NT2/D1 (cell line): Measurements from ENCODE around the gene IMMP2L.

ENCODE experiments used
- SUZ12 ChIP-seq: IDR thresholded peaks from 2 replicates; pipeline ENCODE4 v1.6.1; 2011; ENCODE audit not compliant: insufficient read length, insufficient read depth; ENCODE audit errors: extremely low read depth
- ZNF274 ChIP-seq: IDR thresholded peaks from 2 replicates; pipeline ENCODE4 v1.6.1; 2011; ENCODE audit warnings: mild to moderate bottlenecking, low read depth, low read length

DNA sequence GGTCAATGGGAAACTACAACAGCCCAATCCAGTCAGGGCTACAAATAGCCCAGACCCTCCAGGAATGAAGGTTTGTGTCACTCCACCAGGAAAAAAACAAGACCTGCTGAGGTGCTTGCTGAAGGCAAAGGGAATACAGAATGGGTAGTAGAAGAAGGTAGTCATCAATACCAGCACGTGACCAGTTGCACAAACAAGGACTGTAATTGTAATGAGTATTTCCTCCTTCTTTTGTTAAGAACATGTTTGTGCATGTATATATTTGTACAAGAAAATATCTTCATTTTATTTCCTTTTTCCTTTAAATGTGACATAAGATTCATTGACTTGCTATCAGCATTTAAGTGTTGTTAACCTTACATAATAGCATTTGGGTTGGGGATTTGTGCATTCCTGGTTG is 229.3 kb downstream of the IMMP2L start:
- TF ChIP-seq SUZ12 (no peak), ZNF274 (no peak)
